IPS-15b (cell line): ENCODE measurements around the gene CTH.
"Not testable (repeated sequence)": the region's sequence is repeated elsewhere in the genome, so short reads cannot be mapped to it uniquely, and the experiment has no call there.

Source experiments
- H3K27me3 ChIP-seq: one replicate; pipeline ENCODE4 v1.6.1; 2013; ENCODE audit warnings: low read length; ENCODE audit not compliant: control insufficient read depth, insufficient read depth
- H3K36me3 ChIP-seq: one replicate; pipeline ENCODE4 v1.6.1; 2013; ENCODE audit warnings: low read length; ENCODE audit not compliant: control insufficient read depth, insufficient read depth
- H3K4me1 ChIP-seq: one replicate; pipeline ENCODE4 v1.6.1; 2013; ENCODE audit warnings: mild to moderate bottlenecking, low read length; ENCODE audit not compliant: control insufficient read depth, insufficient read depth
- H3K4me3 ChIP-seq: one replicate; pipeline ENCODE4 v1.5.1; 2013; ENCODE audit warnings: low read depth, low read length
- H3K9ac ChIP-seq: one replicate; pipeline ENCODE4 v1.6.1; 2013; ENCODE audit warnings: low read depth, mild to moderate bottlenecking, low read length
- H3K9me3 ChIP-seq: one replicate; pipeline ENCODE4 v1.6.1; 2013; ENCODE audit warnings: mild to moderate bottlenecking, low read length; ENCODE audit not compliant: control insufficient read depth, insufficient read depth

CTH gene

GRCh38 chr1:70436622-70437251 lies 25.7 kb downstream of the CTH start:
- Histone ChIP-seq H3K4me3 (no peak overlapping the region), H3K9me3 (no peaks in the 10 kb centered on the region), H3K27me3 (no peaks in the 10 kb centered on the region), H3K4me1 (peaks cover 10% of the 10 kb centered on the region), H3K9ac (no peak overlapping the region), H3K36me3 (peaks cover 10% of the 10 kb centered on the region)

GRCh38 chr1:70438529-70438928 lies 27.5 kb downstream of the CTH start:
- Histone ChIP-seq H3K9me3 (no peaks in the 10 kb centered on the region), H3K4me1 (peaks cover 24% of the 10 kb centered on the region), H3K4me3 (no peak overlapping the region), H3K36me3 (no peaks in the 10 kb centered on the region), H3K27me3 (no peaks in the 10 kb centered on the region), H3K9ac (no peak overlapping the region)

GRCh38 chr1:70440642-70441391 lies 29.7 kb downstream of the CTH start:
- H3K4me1 ChIP-seq, result peaks cover 28% of the 10 kb centered on the region
- H3K9ac ChIP-seq, result no peak overlapping the region
- no peak overlapping the region for H3K4me3 ChIP-seq
- H3K9me3 ChIP-seq, result no peaks in the 10 kb centered on the region
- no peaks in the 10 kb centered on the region for H3K36me3 ChIP-seq
- H3K27me3 ChIP-seq, result no peaks in the 10 kb centered on the region

- Histone ChIP-seq H3K36me3 (no peaks in the 10 kb centered on the region), H3K4me3 (no peak overlapping the region), H3K9me3 (no peaks in the 10 kb centered on the region), H3K9ac (no peak overlapping the region), H3K4me1 (peaks cover 28% of the 10 kb centered on the region), H3K27me3 (no peaks in the 10 kb centered on the region)
These were observed 30.4 kb downstream of the CTH start for GRCh38 chr1:70441392-70442035.

- H3K36me3 ChIP-seq, result no peaks in the 10 kb centered on the region
- H3K27me3 ChIP-seq, result no peaks in the 10 kb centered on the region
- no peaks in the 10 kb centered on the region for H3K9me3 ChIP-seq
- H3K9ac ChIP-seq, result no peak overlapping the region
- peaks cover 28% of the 10 kb centered on the region for H3K4me1 ChIP-seq
- H3K4me3 ChIP-seq, result no peak overlapping the region
These were observed 31.4 kb downstream of the CTH start for GRCh38 chr1:70442490-70442889.

GRCh38 chr1:70443739-70444138 lies 32.7 kb downstream of the CTH start:
- H3K27me3 ChIP-seq, result no peaks in the 10 kb centered on the region
- peaks cover 28% of the 10 kb centered on the region for H3K4me1 ChIP-seq
- H3K36me3 ChIP-seq, result no peaks in the 10 kb centered on the region
- H3K4me3 ChIP-seq, result no peak overlapping the region
- no peaks in the 10 kb centered on the region for H3K9me3 ChIP-seq
- no peak overlapping the region for H3K9ac ChIP-seq

- Histone ChIP-seq H3K27me3 (no peaks in the 10 kb centered on the region), H3K9me3 (no peaks in the 10 kb centered on the region), H3K9ac (no peak overlapping the region), H3K4me1 (no peaks in the 10 kb centered on the region), H3K36me3 (no peaks in the 10 kb centered on the region), H3K4me3 (no peak overlapping the region)
These were observed 38.0 kb downstream of the CTH start for GRCh38 chr1:70449049-70449448.

- not testable (repeated sequence) for H3K9me3 ChIP-seq, H3K36me3 ChIP-seq, H3K4me3 ChIP-seq, H3K4me1 ChIP-seq, H3K9ac ChIP-seq, H3K27me3 ChIP-seq
These were observed 41.3 kb downstream of the CTH start for GRCh38 chr1:70452164-70452939.

GRCh38 chr1:70455291-70455690 lies 44.2 kb downstream of the CTH start:
- Histone ChIP-seq H3K4me1 (peaks cover 2% of the 10 kb centered on the region), H3K9me3 (no peaks in the 10 kb centered on the region), H3K9ac (no peak overlapping the region), H3K36me3 (no peaks in the 10 kb centered on the region), H3K4me3 (no peak overlapping the region), H3K27me3 (no peaks in the 10 kb centered on the region)

- Histone ChIP-seq H3K36me3 (no peaks in the 10 kb centered on the region), H3K27me3 (no peaks in the 10 kb centered on the region), H3K4me3 (no peak overlapping the region), H3K4me1 (peaks cover 2% of the 10 kb centered on the region), H3K9ac (no peak overlapping the region), H3K9me3 (no peaks in the 10 kb centered on the region)
These were observed 47.1 kb downstream of the CTH start for GRCh38 chr1:70458131-70458530.

GRCh38 chr1:70459496-70460225 lies 48.6 kb downstream of the CTH start:
- no peaks in the 10 kb centered on the region for H3K27me3 ChIP-seq
- no peaks in the 10 kb centered on the region for H3K9me3 ChIP-seq
- H3K4me3 ChIP-seq, result no peak overlapping the region
- peaks cover 2% of the 10 kb centered on the region for H3K4me1 ChIP-seq
- no peak overlapping the region for H3K9ac ChIP-seq
- no peaks in the 10 kb centered on the region for H3K36me3 ChIP-seq
